IPS DF 4.7 (cell line): Measurements from ENCODE around the gene GRK4.
"Not testable (repeated sequence)": the region's sequence is repeated elsewhere in the genome, so short reads cannot be mapped to it uniquely, and the experiment has no call there.

ENCODE experiments used
- DNase-seq: peaks from one replicate; pipeline ENCODE4 v3.0.0-alpha.2; 2013; ENCODE audit warnings: low spot score; ENCODE audit errors: extremely low read depth

GRK4 gene

DNA sequence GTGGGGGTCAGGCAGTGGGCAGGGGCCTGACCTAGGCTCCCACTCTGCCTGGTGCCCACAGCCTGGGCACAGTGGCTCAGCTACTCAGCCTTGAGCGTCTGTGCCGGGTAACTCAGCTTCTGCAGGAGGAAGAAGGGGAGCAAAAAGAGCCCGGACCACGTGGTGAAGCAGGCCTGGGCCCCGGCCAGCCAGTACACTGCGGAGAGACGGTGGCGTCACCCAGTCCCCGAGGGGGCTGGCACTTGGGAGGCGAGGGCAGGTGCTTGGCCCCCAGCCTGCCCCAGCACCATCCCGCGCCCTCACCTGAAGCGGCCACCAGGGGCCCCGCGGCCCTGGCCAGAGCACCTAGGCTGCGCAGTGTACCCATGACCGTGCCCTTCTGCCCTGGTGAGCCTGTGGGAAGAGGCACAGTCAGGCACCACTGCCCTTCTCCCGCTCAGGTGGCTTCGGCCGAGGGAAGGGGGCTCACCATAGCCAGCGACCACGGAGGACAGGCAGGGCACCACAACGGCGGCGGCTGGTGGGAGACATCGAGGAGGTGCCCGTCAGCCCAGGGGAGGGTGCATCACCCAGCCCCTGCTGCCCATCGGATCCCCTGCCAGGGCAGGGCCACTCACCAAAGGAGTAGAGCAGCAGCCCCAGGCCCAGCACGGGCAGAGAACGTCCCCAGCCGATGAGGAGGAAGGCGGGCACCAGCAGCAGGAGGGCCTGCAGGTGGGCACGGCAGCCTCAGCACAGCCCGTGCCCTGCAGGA, 32.4 kb upstream of the GRK4 start:
- no peak for DNase-seq

- DNase-seq, result no peak
Measured at GRCh38 chr4:2931512-2932301, 31.7 kb upstream of the GRK4 start.

DNA sequence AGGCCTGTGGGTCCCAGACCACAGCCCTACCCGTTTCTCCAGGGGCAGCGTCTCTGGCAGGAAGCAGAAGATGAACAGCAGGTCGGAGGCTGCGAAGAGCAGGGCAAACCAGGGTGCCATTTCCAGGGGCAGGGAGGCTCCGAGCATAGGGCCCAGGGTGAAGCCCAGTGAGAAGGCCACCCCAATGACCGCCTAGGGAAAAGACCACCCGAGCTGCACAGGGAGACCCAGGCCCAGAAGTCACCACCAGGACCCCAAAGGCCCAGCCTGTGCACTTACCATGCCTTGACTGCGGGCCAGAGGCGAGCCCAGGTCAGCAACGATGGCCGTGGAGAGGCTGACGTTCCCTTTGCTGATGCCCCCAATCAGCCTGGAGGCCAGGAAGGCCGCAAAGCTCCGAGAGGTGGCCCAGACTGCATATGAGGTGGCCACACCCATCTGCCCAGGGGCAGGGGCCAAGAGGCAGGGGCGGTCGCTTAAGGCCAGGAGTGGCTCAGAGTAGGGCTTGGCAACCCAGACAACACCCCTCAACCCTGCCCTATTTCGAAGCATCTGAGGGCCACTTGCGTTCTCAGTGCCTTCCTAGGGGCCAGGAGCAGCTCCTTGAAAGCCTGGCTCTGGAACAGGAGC, 30.9 kb upstream of the GRK4 start:
- DNase-seq, result no peak

- no peak for DNase-seq
Measured at GRCh38 chr4:2932951-2933565, 30.3 kb upstream of the GRK4 start.

DNA sequence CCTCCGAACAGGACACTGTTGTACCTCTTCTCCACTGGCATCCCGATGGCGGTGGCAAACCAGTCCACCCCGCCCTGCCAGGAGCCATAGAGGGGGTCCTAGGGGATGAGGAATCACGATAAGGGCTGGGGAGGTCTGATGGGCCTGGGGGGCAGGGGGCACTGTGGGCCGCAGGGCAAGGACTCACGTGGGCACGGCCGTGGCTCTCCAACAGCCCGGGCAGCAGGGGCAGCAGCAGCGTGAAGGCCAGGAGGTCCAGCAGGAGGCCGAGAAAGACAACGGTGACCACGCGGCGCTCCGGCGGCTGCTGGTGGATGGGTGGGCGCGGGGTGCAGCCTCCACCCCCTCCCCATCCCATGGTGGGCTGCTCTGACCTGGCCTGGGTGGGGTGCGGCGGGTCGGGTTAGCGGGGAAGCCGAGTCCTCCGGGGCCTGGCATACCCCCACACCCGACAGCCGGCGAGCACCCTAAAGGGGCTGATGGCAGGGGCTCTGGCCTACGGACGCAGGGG, 29.8 kb upstream of the GRK4 start:
- no peak for DNase-seq

GRCh38 chr4:2934077-2934812, 29.1 kb upstream of the GRK4 start:
- no peak for DNase-seq

DNA sequence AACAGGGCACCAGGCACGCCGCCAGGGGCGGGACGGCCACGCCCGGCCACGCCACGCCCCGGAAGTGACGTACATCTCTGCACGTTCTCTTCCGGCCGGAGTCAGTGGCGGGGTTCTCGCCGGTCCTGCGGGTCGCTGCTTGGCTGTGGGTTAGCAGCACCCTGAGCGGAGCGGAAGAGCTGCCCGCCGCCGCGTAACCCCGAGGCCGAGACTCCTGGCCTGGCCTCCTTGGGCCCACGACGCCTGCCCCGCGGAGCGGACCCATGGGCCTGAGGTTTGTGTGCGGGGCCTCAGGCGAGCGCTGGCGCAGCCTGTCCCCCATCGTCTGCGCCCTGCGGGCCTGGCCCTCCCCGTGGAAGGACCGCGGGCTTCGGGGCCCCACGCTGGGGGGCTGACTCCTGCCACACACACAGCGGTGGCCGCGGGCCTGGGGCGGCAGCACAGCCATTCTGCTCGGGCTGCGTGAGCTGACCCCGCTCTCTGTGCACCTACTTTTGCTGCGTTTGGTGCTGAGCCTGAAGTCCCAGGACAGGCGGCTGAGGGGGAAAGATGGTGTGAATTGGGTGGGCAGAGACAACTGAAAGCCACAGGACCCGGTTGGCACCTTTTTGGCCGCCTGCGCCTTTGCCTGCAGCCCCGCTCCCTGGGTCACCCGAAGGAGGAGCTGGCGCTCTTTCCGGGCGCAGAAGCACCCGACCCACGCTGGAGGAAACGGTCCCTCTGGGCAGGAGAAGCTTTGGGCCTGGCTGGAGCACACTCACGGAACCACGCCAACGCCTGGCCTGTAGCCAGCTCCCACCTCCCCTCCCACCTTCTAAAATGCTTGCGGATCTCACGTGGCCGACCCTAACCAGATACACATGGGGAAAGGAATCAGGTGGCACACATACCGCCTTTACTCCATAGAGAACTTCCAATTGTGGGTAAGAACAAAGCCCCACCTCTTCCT, 28.3 kb upstream of the GRK4 start:
- DNase-seq, result no peak

DNA sequence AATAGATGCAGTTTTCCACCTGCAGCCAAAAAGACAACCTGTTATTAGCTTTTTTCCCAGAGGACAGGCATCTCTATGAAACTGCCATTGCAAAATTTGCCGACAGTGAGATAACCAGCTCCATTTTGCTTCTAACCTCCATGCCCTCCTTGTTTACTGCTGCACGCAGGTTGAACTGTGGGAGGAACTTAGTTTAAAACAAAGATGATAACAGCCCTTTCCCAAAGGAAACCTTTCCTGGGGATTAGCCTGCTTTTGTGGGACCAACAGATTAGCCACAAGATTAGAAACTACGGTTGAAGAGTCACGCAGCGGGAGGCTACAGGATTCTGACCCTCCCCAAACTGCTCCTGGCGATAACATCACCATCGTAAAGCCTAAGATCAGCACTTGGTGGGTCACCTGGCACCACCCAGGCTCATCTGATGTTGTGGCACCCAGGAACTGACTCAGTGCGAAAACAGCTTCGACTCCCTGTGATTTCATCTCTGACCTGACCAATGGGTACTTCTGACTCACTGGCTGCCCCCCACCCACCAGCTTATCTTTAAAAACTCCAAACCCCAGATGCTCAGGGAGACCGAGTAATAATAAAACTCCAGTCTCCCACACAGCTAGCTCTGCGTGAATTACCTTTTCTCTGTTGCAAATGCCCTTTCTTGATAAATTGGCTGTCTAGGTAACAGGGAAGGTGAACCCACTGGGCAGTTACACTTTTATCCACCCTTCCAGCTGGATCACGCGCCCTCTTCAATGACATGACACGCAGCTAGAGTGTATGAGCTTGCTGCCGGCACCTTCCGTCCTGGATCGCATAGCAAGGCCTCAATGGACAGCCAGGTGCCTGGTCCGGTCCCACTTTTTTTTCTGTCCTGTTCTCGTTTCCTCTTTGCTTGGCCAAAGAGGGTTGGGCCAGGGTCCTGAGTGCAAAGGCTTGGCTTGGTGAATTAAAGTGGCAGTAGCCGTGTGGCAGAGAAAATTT, 27.3 kb upstream of the GRK4 start:
- DNase-seq, result no peak

DNA sequence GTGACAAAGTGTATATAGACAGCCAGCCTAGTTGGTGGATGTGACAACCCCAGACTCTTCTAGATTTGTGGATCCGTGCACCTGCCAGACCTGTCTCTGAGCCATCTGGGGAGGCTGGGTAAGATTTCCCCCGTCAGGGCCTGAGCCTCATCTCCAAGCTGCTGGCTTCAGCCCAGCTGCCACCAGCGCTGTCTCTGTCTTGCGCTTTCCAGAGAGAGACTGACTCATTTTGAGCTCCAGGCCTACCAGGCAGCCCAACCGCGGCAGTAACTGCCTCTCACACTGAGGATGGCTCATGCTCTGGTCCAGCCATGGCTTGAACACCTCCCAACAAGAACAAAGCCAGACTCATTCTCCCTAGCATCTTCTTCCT, 26.6 kb upstream of the GRK4 start:
- DNase-seq, result no peak

- no peak for DNase-seq
Measured at GRCh38 chr4:2937146-2937857, 26.1 kb upstream of the GRK4 start.

- no peak for DNase-seq
Measured at GRCh38 chr4:2937986-2938385, 25.4 kb upstream of the GRK4 start.

GRCh38 chr4:2938411-2938810, 25.0 kb upstream of the GRK4 start:
- DNase-seq, result not testable (repeated sequence)

DNA sequence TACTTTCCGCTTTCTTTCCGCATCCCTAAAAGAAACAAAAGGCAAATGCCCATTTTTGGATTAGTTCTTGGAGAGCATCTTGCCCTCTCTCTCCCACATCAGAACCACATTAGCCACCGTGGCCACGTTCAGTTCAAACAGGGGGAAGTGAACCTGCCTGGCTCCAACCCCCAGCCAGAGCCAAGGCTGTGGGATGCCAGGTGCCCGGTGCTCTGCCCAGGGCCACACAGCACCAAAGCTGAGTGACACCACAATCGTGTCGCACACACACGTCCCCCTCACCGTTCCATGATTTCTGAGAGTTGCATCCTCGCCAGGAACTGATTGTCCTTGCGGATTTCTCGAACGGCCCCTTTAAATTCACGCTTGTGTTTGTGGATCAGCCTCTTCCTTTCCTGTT, 24.5 kb upstream of the GRK4 start:
- no peak for DNase-seq

DNA sequence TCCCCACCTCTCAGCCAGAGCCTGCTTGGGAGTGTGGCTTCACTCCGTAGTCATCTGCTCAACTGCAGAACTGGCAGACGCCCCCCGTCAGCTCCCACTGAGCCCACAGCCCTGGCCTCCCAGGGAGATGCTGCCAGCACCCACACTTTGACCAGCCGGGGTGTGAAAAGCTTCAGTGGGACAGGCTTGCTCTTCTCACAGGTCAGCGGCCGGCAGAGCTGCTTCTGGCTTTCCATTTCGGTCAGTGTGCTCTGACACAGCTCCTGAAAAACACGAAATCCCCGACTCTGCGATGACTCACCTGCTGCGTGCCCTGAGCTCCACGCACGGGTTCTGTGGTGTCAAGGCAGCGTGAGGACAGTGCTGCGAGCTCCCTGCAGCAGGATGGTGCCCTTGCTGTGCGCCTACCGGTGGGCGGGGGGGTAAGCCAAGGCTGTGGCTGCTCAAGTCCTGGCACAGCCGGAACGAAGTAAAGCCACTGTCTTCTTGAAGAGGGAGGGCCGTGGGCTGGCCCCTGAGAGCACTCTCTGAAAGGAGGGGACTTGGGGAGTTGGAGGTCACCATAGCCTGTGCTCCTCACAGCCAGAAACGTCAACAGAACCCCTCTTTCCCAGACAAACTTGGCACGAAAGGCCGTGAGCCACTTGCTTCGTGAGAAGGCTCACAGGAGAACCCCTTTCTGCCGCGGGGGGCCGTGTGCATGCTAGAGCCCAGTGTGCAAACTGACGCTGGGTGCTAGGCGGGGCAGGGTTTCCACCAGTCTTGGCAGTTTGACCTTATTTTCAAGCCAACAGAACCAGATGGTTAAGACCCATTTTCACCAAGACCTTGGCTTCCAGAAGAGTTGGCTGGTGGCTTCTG, 23.8 kb upstream of the GRK4 start:
- DNase-seq, result no peak

- DNase-seq, result no peak
Measured at GRCh38 chr4:2940267-2941137, 22.9 kb upstream of the GRK4 start.
